GM12878 (cell line): Measurements from ENCODE around the gene EDNRA. TPM values are rescaled to one million over a fixed set of nuclear protein-coding genes. Genes with fewer than 3 reads are reported as not detected.

Experiments
- ATAC-seq: fragments of 200-7000 bp; cut with Tn5 transposase; 3 replicates; pipeline ENCODE4 v1.9.1; 2020; ENCODE audit warnings: mild to moderate bottlenecking, moderate library complexity
- BruUV-seq: library from RNA; stranded (reverse); fragments of 400-500 nt; replicated peaks from 2 replicates; lab custom pipeline; 2021; lab: Mats Ljungman, UMichigan
- CTCF ChIA-PET: fragments of 300-600 bp; sonication (Branson Sonifier 250); formaldehyde crosslinking; extraction: SDS; loops from one replicate; lab custom pipeline; 2021; ENCODE audit warnings: inconsistent platforms; lab: Yijun Ruan, JAX
- POLR2A ChIA-PET: fragments of 350-600 bp; formaldehyde crosslinking; extraction: SDS; loops from one replicate; lab custom pipeline; 2021; ENCODE audit warnings: inconsistent platforms; lab: Charles Lee
- RAD21 ChIA-PET: fragments of 300-600 bp; sonication (Branson Sonifier 250); formaldehyde crosslinking; loops from one replicate; lab custom pipeline; 2023; ENCODE audit warnings: antibody characterized with exemption; ENCODE audit not compliant: unreplicated experiment; lab: Charles Lee
- SMC1A ChIA-PET: fragments of 300-600 bp; sonication (Branson Sonifier 250); formaldehyde crosslinking; loops from one replicate; lab custom pipeline; 2023; ENCODE audit not compliant: unreplicated experiment, uncharacterized antibody; lab: Charles Lee
- DNase-seq: peaks from one replicate; pipeline ENCODE4 v3.0.0-alpha.2; 2011; ENCODE audit warnings: low read depth, low spot score
- FAIRE-seq: peaks from 3 replicates; lab custom pipeline; 2011; peaks lifted over from hg19 to GRCh38; lab: Jason Lieb, UNC
- H2AFZ ChIP-seq: 2 replicates; pipeline ENCODE4 v1.6.0; 2011; ENCODE audit warnings: low read depth, low read length, control low read depth; ENCODE audit not compliant: control insufficient read depth
- H3K27ac ChIP-seq: 2 replicates; pipeline ENCODE4 v1.5.1; 2011; ENCODE audit warnings: control low read depth; ENCODE audit not compliant: control insufficient read depth, insufficient read depth
- H3K27me3 ChIP-seq, 2 experiments: replicated peaks in 1 of 2; 2 replicates each; pipeline versions ENCODE4 v1.6.0 to v1.6.1; 2011; ENCODE audit warnings: low read length in 1 of 2; ENCODE audit not compliant: control insufficient read depth in 2 of 2, insufficient read depth in 2 of 2
- H3K36me3 ChIP-seq, 2 experiments: 2 replicates each; pipeline ENCODE4 v1.5.1; 2011; ENCODE audit warnings: low read length in 1 of 2; ENCODE audit not compliant: control insufficient read depth in 2 of 2, insufficient read depth in 2 of 2
- H3K4me1 ChIP-seq: 2 replicates; pipeline ENCODE4 v1.6.1; 2011; ENCODE audit warnings: mild to moderate bottlenecking, low read length, moderate library complexity, mixed read lengths; ENCODE audit not compliant: control insufficient read depth, insufficient read depth
- H3K4me2 ChIP-seq: 2 replicates; pipeline ENCODE4 v1.6.0; 2011; ENCODE audit warnings: control low read depth; ENCODE audit not compliant: control insufficient read depth, insufficient read depth
- H3K4me3 ChIP-seq: fragments of 200-600 bp; sonication (generic); 2 replicates; pipeline ENCODE4 v1.5.1; 2016
- H3K79me2 ChIP-seq: 2 replicates; pipeline ENCODE4 v1.6.0; 2011; ENCODE audit warnings: low read length; ENCODE audit not compliant: control insufficient read depth, insufficient read depth
- H3K9ac ChIP-seq: 2 replicates; pipeline ENCODE4 v1.8.0; 2011; ENCODE audit warnings: low read length, control low read depth, mixed read lengths; ENCODE audit not compliant: control insufficient read depth, insufficient read depth
- H3K9me3 ChIP-seq: replicated peaks from 3 replicates; pipeline ENCODE4 v1.5.1; 2011; ENCODE audit warnings: mild to moderate bottlenecking, low read length; ENCODE audit not compliant: control insufficient read depth, insufficient read depth
- H4K20me1 ChIP-seq: 2 replicates; pipeline ENCODE4 v1.6.0; 2011; ENCODE audit not compliant: control insufficient read depth, insufficient read depth
- BHLHE40 ChIP-seq, 2 experiments: fragments of 450-650 bp in 1 of 2; IDR thresholded peaks; 2 replicates each; pipeline ENCODE4 v1.6.1; 2011 to 2017; ENCODE audit warnings: low read depth in 2 of 2, borderline replicate concordance in 1 of 2, improper control_type of control experiment in 1 of 2, low read length in 1 of 2, mild to moderate bottlenecking in 1 of 2
- CBX3 ChIP-seq: fragments of 200-600 bp; sonication (generic); IDR thresholded peaks from 2 replicates; pipeline ENCODE4 v1.6.1; 2016; ENCODE audit warnings: low read depth, borderline replicate concordance
- FOXK2 ChIP-seq: fragments of 450-650 bp; IDR thresholded peaks from 2 replicates; pipeline ENCODE4 v1.6.1; 2017; ENCODE audit warnings: mild to moderate bottlenecking, moderate library complexity
- HCFC1 ChIP-seq: fragments of 150-350 bp; IDR thresholded peaks from 2 replicates; pipeline ENCODE4 v1.6.1; 2014; ENCODE audit warnings: low read length
- NBN ChIP-seq: fragments of 450-650 bp; IDR thresholded peaks from 2 replicates; pipeline ENCODE4 v1.6.1; 2016
- NR2C1 ChIP-seq: fragments of 450-650 bp; IDR thresholded peaks from 2 replicates; pipeline ENCODE4 v1.6.1; 2017; ENCODE audit warnings: antibody characterized with exemption, mild to moderate bottlenecking, moderate library complexity
- PAX5 ChIP-seq: IDR thresholded peaks from 2 replicates; pipeline ENCODE4 v1.6.1; 2011; ENCODE audit warnings: low read depth, low read length, borderline replicate concordance
- SIN3A ChIP-seq: IDR thresholded peaks from 2 replicates; pipeline ENCODE4 v1.6.1; 2012; ENCODE audit warnings: low read depth, low read length, improper control_type of control experiment
- STAT1 ChIP-seq: fragments of 450-650 bp; conservative IDR thresholded peaks from 2 replicates; pipeline ENCODE4 v1.6.1; 2014; ENCODE audit warnings: antibody characterized with exemption, mild to moderate bottlenecking
- STAT3 ChIP-seq: IDR thresholded peaks from 2 replicates; pipeline ENCODE4 v1.6.1; 2011; ENCODE audit warnings: low read depth, low read length, improper control_type of control experiment
- SUZ12 ChIP-seq: fragments of 200-600 bp; sonication (generic); IDR thresholded peaks from one replicate; pipeline ENCODE4 v1.6.1; 2018; ENCODE audit warnings: antibody characterized with exemption, mild to moderate bottlenecking; ENCODE audit not compliant: unreplicated experiment
- TAF1 ChIP-seq: IDR thresholded peaks from 2 replicates; pipeline ENCODE4 v1.6.1; 2011; ENCODE audit warnings: mild to moderate bottlenecking, low read depth, low read length, borderline replicate concordance
- in situ Hi-C: fragments of 300-500 bp; cut with MboI; formaldehyde crosslinking; loops from 9 replicates; pipeline ENCODE4 v1.14.3; 2018; ENCODE audit warnings: mixed read lengths
- intact Hi-C: fragments of 100-400 bp; cut with micrococcal nuclease; formaldehyde crosslinking; loops from one replicate; pipeline ENCODE4 v1.14.2; 2022; ENCODE audit not compliant: unreplicated experiment
- polyA plus RNA-seq, 11 experiments: library from polyadenylated mRNA; depleted of rRNA in 4 of 11; unstranded in 6 of 11; stranded (reverse) in 5 of 11; fragments of >200 nt; fragmentation: Nextera tagmentation in 4 of 11; fragmentation: Illumina TruSeq in 1 of 11; extraction: Ambion mirVana in 4 of 11; extraction: Trizol in 1 of 11; gene quantifications; 1 replicate in 1 of 11; 2 replicates in 10 of 11; pipeline versions ENCODE4 v1.2.1 to v1.2.3, GENCODE V29; 2011 to 2016; ENCODE audit warnings: inconsistent platforms in 2 of 11, missing spikeins in 2 of 11, low read depth in 1 of 11
- total RNA-seq, 4 experiments: library from RNA; depleted of rRNA in 3 of 4; stranded (reverse); fragments of >200 nt in 3 of 4; fragmentation: Illumina TruSeq in 1 of 4; extraction: Trizol in 1 of 4; gene quantifications; 2 replicates each; pipeline versions ENCODE4 v1.2.1 to v1.2.3, GENCODE V29; 2013 to 2021
- TF ChIP-seq, protein P1 (sequence below): IDR thresholded peaks from 2 replicates; pipeline ENCODE4 v1.6.1; 2011; ENCODE audit warnings: low read depth, mild to moderate bottlenecking, low read length, moderate library complexity, borderline replicate concordance; ENCODE audit errors: extremely low read depth
- TF ChIP-seq, protein P2 (sequence below): fragments of 450-650 bp; IDR thresholded peaks from 2 replicates; pipeline ENCODE4 v1.6.1; 2017; ENCODE audit warnings: borderline replicate concordance
- TF ChIP-seq, protein P3 (sequence below): fragments of 450-650 bp; IDR thresholded peaks from 2 replicates; pipeline ENCODE4 v1.6.1; 2014; ENCODE audit warnings: mild to moderate bottlenecking
- TF ChIP-seq, protein P4 (sequence below): fragments of 450-650 bp; IDR thresholded peaks from 2 replicates; pipeline ENCODE4 v1.6.1; 2017; ENCODE audit warnings: mild to moderate bottlenecking, moderate library complexity

EDNRA gene
- total and polyA plus RNA-seq, 10 of the 15 experiments (the other 5 are each of a cell fraction or from before 2014, with no cell fraction given), result 0.01 to 0.32 (median 0.13) TPM

DNA sequence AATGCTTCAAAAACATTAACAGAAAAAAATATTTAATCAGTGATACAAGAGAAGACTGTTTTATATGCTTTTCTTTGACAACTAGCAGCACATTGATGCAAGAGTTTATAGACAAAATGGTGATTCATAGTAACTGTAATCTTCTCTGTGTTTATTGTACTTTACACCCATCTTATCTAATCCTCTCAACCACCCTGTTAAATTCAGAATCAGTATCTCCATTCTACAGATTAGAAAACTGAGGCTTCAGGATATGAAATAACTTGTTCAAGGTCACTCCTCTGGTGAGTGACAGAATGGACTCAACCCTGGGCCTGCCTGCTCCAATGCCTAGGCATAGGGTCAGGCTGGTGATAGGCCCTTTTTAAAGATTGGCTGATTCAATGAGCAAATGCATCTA lies 110.2 kb downstream of the EDNRA start:
- H3K4me3 ChIP-seq, result no peak overlapping the region
- SMC1A ChIA-PET, result interaction anchor here (1.6 to 3.8 kb wide), 9 partner anchors 70 to 572 kb away, joined by 7 to 47 read pairs (median 9); no protein-coding TSS in a partner anchor
- no peak overlapping the region for H3K4me2 ChIP-seq
- ATAC-seq, result no peak
- no TSS peak for BruUV-seq
- no peak for FAIRE-seq
- intact Hi-C loops, result no loop called here
- no peak overlapping the region for H3K27ac ChIP-seq
- H3K9me3 ChIP-seq, result no peaks in the 10 kb centered on the region
- RAD21 ChIA-PET, result interaction anchor here (2.3 to 2.7 kb wide), 4 partner anchors 8 to 430 kb away, joined by 6 to 49 read pairs (median 26); no protein-coding TSS in a partner anchor
- in situ Hi-C loops, result no loop called here
- CTCF ChIA-PET, result interaction anchor here (1.1 to 10.3 kb wide), 17 partner anchors 9 to 1248 kb away, joined by 3 to 105 read pairs (median 9); partner anchors contain the start of gene TMEM184C
- H2AFZ ChIP-seq, result no peak overlapping the region
- H3K36me3 ChIP-seq, result no peaks in the 10 kb centered on the region
- DNase-seq, result no peak
- H3K27me3 ChIP-seq, result no peaks in the 10 kb centered on the region
- no peak overlapping the region for H3K9ac ChIP-seq
- TF ChIP-seq, protein P1, sequence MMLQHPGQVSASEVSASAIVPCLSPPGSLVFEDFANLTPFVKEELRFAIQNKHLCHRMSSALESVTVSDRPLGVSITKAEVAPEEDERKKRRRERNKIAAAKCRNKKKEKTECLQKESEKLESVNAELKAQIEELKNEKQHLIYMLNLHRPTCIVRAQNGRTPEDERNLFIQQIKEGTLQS, result no peak
- TF ChIP-seq STAT1, result no peak
- TF ChIP-seq TAF1, result no peak
- no peak for TF ChIP-seq FOXK2
- TF ChIP-seq BHLHE40 (IDR thresholded peaks at IDR 0.05; ENCODE audit: borderline replicate concordance in 1 of 2, low read depth in 2 of 2, low read length in 1 of 2), result no peak
- TF ChIP-seq, protein P2, sequence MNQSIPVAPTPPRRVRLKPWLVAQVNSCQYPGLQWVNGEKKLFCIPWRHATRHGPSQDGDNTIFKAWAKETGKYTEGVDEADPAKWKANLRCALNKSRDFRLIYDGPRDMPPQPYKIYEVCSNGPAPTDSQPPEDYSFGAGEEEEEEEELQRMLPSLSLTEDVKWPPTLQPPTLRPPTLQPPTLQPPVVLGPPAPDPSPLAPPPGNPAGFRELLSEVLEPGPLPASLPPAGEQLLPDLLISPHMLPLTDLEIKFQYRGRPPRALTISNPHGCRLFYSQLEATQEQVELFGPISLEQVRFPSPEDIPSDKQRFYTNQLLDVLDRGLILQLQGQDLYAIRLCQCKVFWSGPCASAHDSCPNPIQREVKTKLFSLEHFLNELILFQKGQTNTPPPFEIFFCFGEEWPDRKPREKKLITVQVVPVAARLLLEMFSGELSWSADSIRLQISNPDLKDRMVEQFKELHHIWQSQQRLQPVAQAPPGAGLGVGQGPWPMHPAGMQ, result no peak
- no peak for TF ChIP-seq HCFC1
- TF ChIP-seq SUZ12, result no peak
- no peak for TF ChIP-seq NBN
- TF ChIP-seq NR2C1, result no peak
- TF ChIP-seq PAX5, result no peak
- TF ChIP-seq STAT3, result no peak
- TF ChIP-seq CBX3, result no peak
- TF ChIP-seq SIN3A, result no peak
- TF ChIP-seq, protein P3, sequence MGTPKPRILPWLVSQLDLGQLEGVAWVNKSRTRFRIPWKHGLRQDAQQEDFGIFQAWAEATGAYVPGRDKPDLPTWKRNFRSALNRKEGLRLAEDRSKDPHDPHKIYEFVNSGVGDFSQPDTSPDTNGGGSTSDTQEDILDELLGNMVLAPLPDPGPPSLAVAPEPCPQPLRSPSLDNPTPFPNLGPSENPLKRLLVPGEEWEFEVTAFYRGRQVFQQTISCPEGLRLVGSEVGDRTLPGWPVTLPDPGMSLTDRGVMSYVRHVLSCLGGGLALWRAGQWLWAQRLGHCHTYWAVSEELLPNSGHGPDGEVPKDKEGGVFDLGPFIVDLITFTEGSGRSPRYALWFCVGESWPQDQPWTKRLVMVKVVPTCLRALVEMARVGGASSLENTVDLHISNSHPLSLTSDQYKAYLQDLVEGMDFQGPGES, result no peak
- TF ChIP-seq, protein P4, sequence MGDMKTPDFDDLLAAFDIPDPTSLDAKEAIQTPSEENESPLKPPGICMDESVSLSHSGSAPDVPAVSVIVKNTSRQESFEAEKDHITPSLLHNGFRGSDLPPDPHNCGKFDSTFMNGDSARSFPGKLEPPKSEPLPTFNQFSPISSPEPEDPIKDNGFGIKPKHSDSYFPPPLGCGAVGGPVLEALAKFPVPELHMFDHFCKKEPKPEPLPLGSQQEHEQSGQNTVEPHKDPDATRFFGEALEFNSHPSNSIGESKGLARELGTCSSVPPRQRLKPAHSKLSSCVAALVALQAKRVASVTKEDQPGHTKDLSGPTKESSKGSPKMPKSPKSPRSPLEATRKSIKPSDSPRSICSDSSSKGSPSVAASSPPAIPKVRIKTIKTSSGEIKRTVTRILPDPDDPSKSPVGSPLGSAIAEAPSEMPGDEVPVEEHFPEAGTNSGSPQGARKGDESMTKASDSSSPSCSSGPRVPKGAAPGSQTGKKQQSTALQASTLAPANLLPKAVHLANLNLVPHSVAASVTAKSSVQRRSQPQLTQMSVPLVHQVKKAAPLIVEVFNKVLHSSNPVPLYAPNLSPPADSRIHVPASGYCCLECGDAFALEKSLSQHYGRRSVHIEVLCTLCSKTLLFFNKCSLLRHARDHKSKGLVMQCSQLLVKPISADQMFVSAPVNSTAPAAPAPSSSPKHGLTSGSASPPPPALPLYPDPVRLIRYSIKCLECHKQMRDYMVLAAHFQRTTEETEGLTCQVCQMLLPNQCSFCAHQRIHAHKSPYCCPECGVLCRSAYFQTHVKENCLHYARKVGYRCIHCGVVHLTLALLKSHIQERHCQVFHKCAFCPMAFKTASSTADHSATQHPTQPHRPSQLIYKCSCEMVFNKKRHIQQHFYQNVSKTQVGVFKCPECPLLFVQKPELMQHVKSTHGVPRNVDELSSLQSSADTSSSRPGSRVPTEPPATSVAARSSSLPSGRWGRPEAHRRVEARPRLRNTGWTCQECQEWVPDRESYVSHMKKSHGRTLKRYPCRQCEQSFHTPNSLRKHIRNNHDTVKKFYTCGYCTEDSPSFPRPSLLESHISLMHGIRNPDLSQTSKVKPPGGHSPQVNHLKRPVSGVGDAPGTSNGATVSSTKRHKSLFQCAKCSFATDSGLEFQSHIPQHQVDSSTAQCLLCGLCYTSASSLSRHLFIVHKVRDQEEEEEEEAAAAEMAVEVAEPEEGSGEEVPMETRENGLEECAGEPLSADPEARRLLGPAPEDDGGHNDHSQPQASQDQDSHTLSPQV, result no peak
- TF ChIP-seq, all 136 proteins: peak for 0
- Histone ChIP-seq H4K20me1 (no peaks in the 10 kb centered on the region), H3K79me2 (no peaks in the 10 kb centered on the region), H3K4me1 (peaks cover 5% of the 10 kb centered on the region; the same call in 1 of the 2 replicates)
- POLR2A ChIA-PET, result no interaction called here
